PC-3 (cell line): ENCODE data around the gene HNF1A.

Experiments used
- CTCF ChIP-seq: fragments of 300-600 bp; sonication (generic); conservative IDR thresholded peaks from 2 replicates; pipeline ENCODE4 v1.5.1; 2017; ENCODE audit warnings: antibody characterized with exemption, low read depth, mild to moderate bottlenecking, low read length
- EZH2 ChIP-seq: fragments of 300-600 bp; sonication (generic); IDR thresholded peaks from one replicate; pipeline ENCODE4 v1.6.1; 2017; ENCODE audit warnings: antibody characterized with exemption, mild to moderate bottlenecking, low read length; ENCODE audit not compliant: unreplicated experiment
- EZH2phosphoT487 ChIP-seq: fragments of 300-600 bp; sonication (generic); IDR thresholded peaks from 2 replicates; pipeline ENCODE4 v1.6.1; 2018; ENCODE audit warnings: mild to moderate bottlenecking, antibody characterized with exemption, low read length, borderline replicate concordance

- TF ChIP-seq CTCF (no peak), EZH2 (no peak), EZH2phosphoT487 (no peak)
Observed at GRCh38 chr12:120972870-120973543, 5.3 kb upstream of the HNF1A start.
